HG03558 (cell line): Measurements from ENCODE around the gene AOC2.
"Not testable (repeated sequence)": the region's sequence is repeated elsewhere in the genome, so short reads cannot be mapped to it uniquely, and the experiment has no call there.

ENCODE experiments used
- ATAC-seq: cut with Tn5 transposase; IDR thresholded peaks from one replicate; pipeline ENCODE4 v1.9.1; 2021; ENCODE audit warnings: moderate number of reproducible peaks; ENCODE audit not compliant: unreplicated experiment; ENCODE audit errors: extremely low read depth

AOC2 gene

GRCh38 chr17:42853004-42853403 is 8.6 kb downstream of the AOC2 start:
- no peak for ATAC-seq

- ATAC-seq, result no peak
These were observed 9.2 kb downstream of the AOC2 start for GRCh38 chr17:42853597-42853967.

- no peak for ATAC-seq
These were observed 9.8 kb downstream of the AOC2 start for GRCh38 chr17:42853968-42854790.

GRCh38 chr17:42855048-42855596 is 10.7 kb downstream of the AOC2 start:
- ATAC-seq, result no peak

GRCh38 chr17:42856093-42856492 is 11.7 kb downstream of the AOC2 start:
- ATAC-seq, result not testable (repeated sequence)

GRCh38 chr17:42856516-42856915 is 12.1 kb downstream of the AOC2 start:
- ATAC-seq, result not testable (repeated sequence)

- ATAC-seq, result no peak
These were observed 13.0 kb downstream of the AOC2 start for GRCh38 chr17:42857389-42857788.

- ATAC-seq, result no peak
These were observed 21.3 kb downstream of the AOC2 start for GRCh38 chr17:42865638-42866094.

GRCh38 chr17:42866216-42866615 is 21.8 kb downstream of the AOC2 start:
- ATAC-seq, result no peak

GRCh38 chr17:42866631-42867575 is 22.5 kb downstream of the AOC2 start:
- ATAC-seq, result no peak

GRCh38 chr17:42867694-42868261 is 23.4 kb downstream of the AOC2 start:
- ATAC-seq, result not testable (repeated sequence)

- ATAC-seq, result no peak
These were observed 24.0 kb downstream of the AOC2 start for GRCh38 chr17:42868338-42868737.

GRCh38 chr17:42871647-42872046 is 27.3 kb downstream of the AOC2 start:
- ATAC-seq, result no peak

- ATAC-seq, result no peak
These were observed 28.0 kb downstream of the AOC2 start for GRCh38 chr17:42872251-42872965.

GRCh38 chr17:42873315-42873714 is 28.9 kb downstream of the AOC2 start:
- ATAC-seq, result no peak

- ATAC-seq, result not testable (repeated sequence)
These were observed 29.7 kb downstream of the AOC2 start for GRCh38 chr17:42873932-42874695.

GRCh38 chr17:42877037-42877436 is 32.7 kb downstream of the AOC2 start:
- no peak for ATAC-seq

- ATAC-seq, result no peak
These were observed 33.9 kb downstream of the AOC2 start for GRCh38 chr17:42878123-42878880.
